ENCODE results near the gene ARHGEF4. TPM values are rescaled to one million over a fixed set of nuclear protein-coding genes. Genes with fewer than 3 reads are reported as not detected.

ARHGEF4 gene
- 16.4 TPM for total RNA-seq

- DNase-seq (ENCODE audit: low spot score) = no peak
Measured at GRCh38 chr2:130836501-130837174, at the start of gene ARHGEF4. Gene ARHGEF4 (plus strand): TSS chr2:130836914. CDS start chr2:130836954, 40 bp downstream.

- no peak for DNase-seq (ENCODE audit: low spot score)
Measured at GRCh38 chr2:130787841-130788240, 48.9 kb upstream of the ARHGEF4 start.

GRCh38 chr2:130790312-130790711 lies 46.4 kb upstream of the ARHGEF4 start:
- DNase-seq (ENCODE audit: low spot score) = no peak

GRCh38 chr2:130790804-130791616 lies 45.7 kb upstream of the ARHGEF4 start:
- DNase-seq (ENCODE audit: low spot score) = no peak

- DNase-seq (ENCODE audit: low spot score) = no peak
Measured at GRCh38 chr2:130791617-130791939, 45.1 kb upstream of the ARHGEF4 start.

GRCh38 chr2:130795431-130795830 lies 41.3 kb upstream of the ARHGEF4 start:
- DNase-seq (ENCODE audit: low spot score) = no peak

GRCh38 chr2:130796290-130796689 lies 40.4 kb upstream of the ARHGEF4 start:
- DNase-seq (ENCODE audit: low spot score) = no peak

- DNase-seq (ENCODE audit: low spot score) = peak; percentile 87
Measured at GRCh38 chr2:130797493-130798435, 39.0 kb upstream of the ARHGEF4 start.

- no peak for DNase-seq (ENCODE audit: low spot score)
Measured at GRCh38 chr2:130798472-130799218, 38.1 kb upstream of the ARHGEF4 start.

GRCh38 chr2:130799295-130799694 lies 37.4 kb upstream of the ARHGEF4 start:
- DNase-seq (ENCODE audit: low spot score) = no peak

GRCh38 chr2:130805613-130806012 lies 31.1 kb upstream of the ARHGEF4 start:
- DNase-seq (ENCODE audit: low spot score) = no peak

GRCh38 chr2:130806370-130806769 lies 30.3 kb upstream of the ARHGEF4 start:
- DNase-seq (ENCODE audit: low spot score) = no peak

- DNase-seq (ENCODE audit: low spot score) = peak; percentile 85
Measured at GRCh38 chr2:130807659-130808385, 28.9 kb upstream of the ARHGEF4 start.

GRCh38 chr2:130808482-130809268 lies 28.0 kb upstream of the ARHGEF4 start:
- DNase-seq (ENCODE audit: low spot score) = no peak

- DNase-seq (ENCODE audit: low spot score) = no peak
Measured at GRCh38 chr2:130810490-130810889, 26.2 kb upstream of the ARHGEF4 start.

- DNase-seq (ENCODE audit: low spot score) = no peak
Measured at GRCh38 chr2:130813722-130814121, 23.0 kb upstream of the ARHGEF4 start.

- no peak for DNase-seq (ENCODE audit: low spot score)
Measured at GRCh38 chr2:130814931-130815680, 21.6 kb upstream of the ARHGEF4 start.

- DNase-seq (ENCODE audit: low spot score) = no peak
Measured at GRCh38 chr2:130818809-130819208, 17.9 kb upstream of the ARHGEF4 start.

GRCh38 chr2:130819226-130819607 lies 17.5 kb upstream of the ARHGEF4 start:
- DNase-seq (ENCODE audit: low spot score) = no peak

Measured in ureter (tissue), 1 donor.